ENCODE results near the gene MYOD1.

DNA sequence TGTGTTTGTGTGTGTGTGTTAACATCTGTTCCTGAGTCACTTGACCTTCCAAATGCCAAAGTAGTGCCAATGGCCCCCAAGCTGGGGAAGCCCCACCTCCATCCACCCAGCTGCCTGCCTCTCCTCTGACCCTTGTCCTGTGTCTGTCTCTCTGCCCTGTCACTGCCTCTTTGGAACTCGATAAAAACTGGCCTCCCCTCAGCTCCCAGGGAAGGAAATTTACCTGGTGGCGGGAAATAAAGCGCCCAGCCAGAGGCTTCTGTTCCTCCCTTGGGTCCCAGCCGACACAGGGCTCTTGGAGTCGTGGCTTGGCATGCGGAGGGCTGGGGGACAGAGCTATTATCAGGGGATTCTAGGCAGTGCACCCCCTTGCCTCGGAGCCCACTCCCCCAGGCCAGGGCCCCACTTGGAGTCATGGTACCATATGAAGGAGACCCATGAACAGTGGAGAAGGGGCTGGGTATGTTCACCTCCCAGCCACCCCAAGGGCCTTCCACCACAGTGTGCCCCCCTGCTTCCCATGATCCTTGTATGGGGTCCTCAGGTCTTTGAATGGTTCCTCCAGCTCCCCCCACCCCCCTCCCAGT is 21.4 kb downstream of the MYOD1 start:
- TF ChIP-seq, protein P1, sequence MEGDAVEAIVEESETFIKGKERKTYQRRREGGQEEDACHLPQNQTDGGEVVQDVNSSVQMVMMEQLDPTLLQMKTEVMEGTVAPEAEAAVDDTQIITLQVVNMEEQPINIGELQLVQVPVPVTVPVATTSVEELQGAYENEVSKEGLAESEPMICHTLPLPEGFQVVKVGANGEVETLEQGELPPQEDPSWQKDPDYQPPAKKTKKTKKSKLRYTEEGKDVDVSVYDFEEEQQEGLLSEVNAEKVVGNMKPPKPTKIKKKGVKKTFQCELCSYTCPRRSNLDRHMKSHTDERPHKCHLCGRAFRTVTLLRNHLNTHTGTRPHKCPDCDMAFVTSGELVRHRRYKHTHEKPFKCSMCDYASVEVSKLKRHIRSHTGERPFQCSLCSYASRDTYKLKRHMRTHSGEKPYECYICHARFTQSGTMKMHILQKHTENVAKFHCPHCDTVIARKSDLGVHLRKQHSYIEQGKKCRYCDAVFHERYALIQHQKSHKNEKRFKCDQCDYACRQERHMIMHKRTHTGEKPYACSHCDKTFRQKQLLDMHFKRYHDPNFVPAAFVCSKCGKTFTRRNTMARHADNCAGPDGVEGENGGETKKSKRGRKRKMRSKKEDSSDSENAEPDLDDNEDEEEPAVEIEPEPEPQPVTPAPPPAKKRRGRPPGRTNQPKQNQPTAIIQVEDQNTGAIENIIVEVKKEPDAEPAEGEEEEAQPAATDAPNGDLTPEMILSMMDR (IDR thresholded peaks at IDR 0.05), result no peak
- TF ChIP-seq POLR2A (IDR thresholded peaks at IDR 0.05), result no peak
